SK-N-MC (cell line): ENCODE data around the gene DCHS2.

Source experiments
- EZH2 ChIP-seq: fragments of 200-600 bp; sonication (generic); IDR thresholded peaks from one replicate; pipeline ENCODE4 v1.6.1; 2017; ENCODE audit warnings: antibody characterized with exemption
- FOXP2 ChIP-seq: optimal IDR thresholded peaks from 2 replicates; pipeline ENCODE3; 2011; ENCODE audit warnings: mild to moderate bottlenecking, moderate library complexity; ENCODE audit not compliant: insufficient read depth; ENCODE audit errors: extremely low read length, control extremely low read depth
- POLR2AphosphoS5 ChIP-seq: IDR thresholded peaks from 2 replicates; pipeline ENCODE4 v1.6.1; 2012; ENCODE audit warnings: mild to moderate bottlenecking, low read depth, low read length, borderline replicate concordance

DNA sequence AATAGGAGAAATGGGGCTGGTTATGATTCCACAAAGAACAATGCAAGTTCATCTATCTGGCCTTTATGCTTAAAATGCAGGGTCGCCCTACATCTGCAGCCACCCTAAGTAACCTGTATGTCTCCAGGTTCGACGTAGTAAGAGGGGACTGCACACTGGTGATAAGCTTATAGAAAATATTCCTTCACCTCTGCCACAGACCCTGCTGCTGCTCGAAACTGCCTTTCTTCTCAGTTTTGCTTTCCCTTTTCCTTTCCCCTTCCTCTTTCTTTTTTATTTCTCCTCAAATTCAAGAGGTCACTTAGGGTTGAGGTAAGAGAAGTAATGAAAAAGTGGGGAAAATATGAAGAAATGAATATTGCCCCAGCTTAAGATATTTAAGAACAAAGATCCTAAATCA is 123.5 kb downstream of the DCHS2 start:
- TF ChIP-seq EZH2 (no peak), POLR2AphosphoS5 (no peak), FOXP2 (no peak)
